Panc1 (cell line): ENCODE data around the gene LPP.

ENCODE experiments used
- POLR2AphosphoS5 ChIP-seq: IDR thresholded peaks from 2 replicates; pipeline ENCODE4 v1.6.1; 2012; ENCODE audit warnings: mild to moderate bottlenecking, low read depth, low read length, moderate library complexity
- SIN3A ChIP-seq: IDR thresholded peaks from 2 replicates; pipeline ENCODE4 v1.6.1; 2012; ENCODE audit warnings: low read depth, mild to moderate bottlenecking, low read length, moderate library complexity, borderline replicate concordance; ENCODE audit not compliant: insufficient read depth
- TCF7L2 ChIP-seq: IDR thresholded peaks from 2 replicates; pipeline ENCODE4 v1.6.1; 2011; ENCODE audit warnings: mild to moderate bottlenecking, low read depth, low read length, inconsistent platforms
- TF ChIP-seq, protein P1 (sequence below): fragments of 450-650 bp; IDR thresholded peaks from 2 replicates; pipeline ENCODE4 v1.5.1; 2017; ENCODE audit warnings: mild to moderate bottlenecking
- TF ChIP-seq, protein P2 (sequence below), 2 experiments: IDR thresholded peaks; 2 replicates each; pipeline ENCODE4 v1.6.1; 2011 to 2012; ENCODE audit warnings: low read depth in 2 of 2, control low read depth in 1 of 2, low read length in 1 of 2, mild to moderate bottlenecking in 1 of 2, moderate library complexity in 1 of 2; ENCODE audit not compliant: insufficient read depth in 1 of 2

DNA sequence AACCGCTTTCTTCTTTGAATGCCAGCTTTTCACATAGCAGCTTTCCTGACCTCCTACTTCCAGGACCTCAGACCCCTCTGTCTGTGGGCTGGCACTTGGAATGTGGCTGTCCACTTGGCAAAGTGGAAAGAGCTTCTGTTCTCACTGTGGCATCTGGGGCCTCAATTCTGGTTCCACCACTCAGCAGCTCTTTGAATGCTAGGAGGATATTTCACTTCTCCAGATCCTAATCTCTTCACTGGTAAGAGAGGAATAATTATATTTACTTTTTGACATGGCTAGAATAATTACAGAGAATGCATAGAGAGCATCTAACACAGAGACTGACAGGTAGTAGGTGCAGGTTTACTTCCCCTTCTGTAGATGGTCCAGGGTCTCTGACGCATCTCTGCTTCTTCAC lies 405.9 kb downstream of the LPP start:
- TF ChIP-seq, protein P1, sequence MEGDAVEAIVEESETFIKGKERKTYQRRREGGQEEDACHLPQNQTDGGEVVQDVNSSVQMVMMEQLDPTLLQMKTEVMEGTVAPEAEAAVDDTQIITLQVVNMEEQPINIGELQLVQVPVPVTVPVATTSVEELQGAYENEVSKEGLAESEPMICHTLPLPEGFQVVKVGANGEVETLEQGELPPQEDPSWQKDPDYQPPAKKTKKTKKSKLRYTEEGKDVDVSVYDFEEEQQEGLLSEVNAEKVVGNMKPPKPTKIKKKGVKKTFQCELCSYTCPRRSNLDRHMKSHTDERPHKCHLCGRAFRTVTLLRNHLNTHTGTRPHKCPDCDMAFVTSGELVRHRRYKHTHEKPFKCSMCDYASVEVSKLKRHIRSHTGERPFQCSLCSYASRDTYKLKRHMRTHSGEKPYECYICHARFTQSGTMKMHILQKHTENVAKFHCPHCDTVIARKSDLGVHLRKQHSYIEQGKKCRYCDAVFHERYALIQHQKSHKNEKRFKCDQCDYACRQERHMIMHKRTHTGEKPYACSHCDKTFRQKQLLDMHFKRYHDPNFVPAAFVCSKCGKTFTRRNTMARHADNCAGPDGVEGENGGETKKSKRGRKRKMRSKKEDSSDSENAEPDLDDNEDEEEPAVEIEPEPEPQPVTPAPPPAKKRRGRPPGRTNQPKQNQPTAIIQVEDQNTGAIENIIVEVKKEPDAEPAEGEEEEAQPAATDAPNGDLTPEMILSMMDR: no peak
- TF ChIP-seq, protein P2, sequence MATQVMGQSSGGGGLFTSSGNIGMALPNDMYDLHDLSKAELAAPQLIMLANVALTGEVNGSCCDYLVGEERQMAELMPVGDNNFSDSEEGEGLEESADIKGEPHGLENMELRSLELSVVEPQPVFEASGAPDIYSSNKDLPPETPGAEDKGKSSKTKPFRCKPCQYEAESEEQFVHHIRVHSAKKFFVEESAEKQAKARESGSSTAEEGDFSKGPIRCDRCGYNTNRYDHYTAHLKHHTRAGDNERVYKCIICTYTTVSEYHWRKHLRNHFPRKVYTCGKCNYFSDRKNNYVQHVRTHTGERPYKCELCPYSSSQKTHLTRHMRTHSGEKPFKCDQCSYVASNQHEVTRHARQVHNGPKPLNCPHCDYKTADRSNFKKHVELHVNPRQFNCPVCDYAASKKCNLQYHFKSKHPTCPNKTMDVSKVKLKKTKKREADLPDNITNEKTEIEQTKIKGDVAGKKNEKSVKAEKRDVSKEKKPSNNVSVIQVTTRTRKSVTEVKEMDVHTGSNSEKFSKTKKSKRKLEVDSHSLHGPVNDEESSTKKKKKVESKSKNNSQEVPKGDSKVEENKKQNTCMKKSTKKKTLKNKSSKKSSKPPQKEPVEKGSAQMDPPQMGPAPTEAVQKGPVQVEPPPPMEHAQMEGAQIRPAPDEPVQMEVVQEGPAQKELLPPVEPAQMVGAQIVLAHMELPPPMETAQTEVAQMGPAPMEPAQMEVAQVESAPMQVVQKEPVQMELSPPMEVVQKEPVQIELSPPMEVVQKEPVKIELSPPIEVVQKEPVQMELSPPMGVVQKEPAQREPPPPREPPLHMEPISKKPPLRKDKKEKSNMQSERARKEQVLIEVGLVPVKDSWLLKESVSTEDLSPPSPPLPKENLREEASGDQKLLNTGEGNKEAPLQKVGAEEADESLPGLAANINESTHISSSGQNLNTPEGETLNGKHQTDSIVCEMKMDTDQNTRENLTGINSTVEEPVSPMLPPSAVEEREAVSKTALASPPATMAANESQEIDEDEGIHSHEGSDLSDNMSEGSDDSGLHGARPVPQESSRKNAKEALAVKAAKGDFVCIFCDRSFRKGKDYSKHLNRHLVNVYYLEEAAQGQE (IDR thresholded peaks at IDR 0.05; ENCODE audit: insufficient read depth in 1 of 2, low read depth in 2 of 2, low read length in 1 of 2): no peak
- TF ChIP-seq POLR2AphosphoS5 (no peak), TCF7L2 (no peak), SIN3A (no peak)
